Activated CD4-positive, alpha-beta T cell treated with anti-CD3 and anti-CD28 coated beads, Interleukin-2, Interleukin-4, amounts not matched to agents 100 ng/mL and 50 ng/mL, durations not matched to agents 16 hours and 8 hours (primary cell): Measurements from ENCODE around the gene CGB2.
"Not testable (repeated sequence)": the region's sequence is repeated elsewhere in the genome, so short reads cannot be mapped to it uniquely, and the experiment has no call there.

Experiments used
- DNase-seq: peaks from one replicate; pipeline ENCODE4 v3.0.0-alpha.2; 2020; ENCODE audit warnings: low spot score

The CGB2 gene

DNA sequence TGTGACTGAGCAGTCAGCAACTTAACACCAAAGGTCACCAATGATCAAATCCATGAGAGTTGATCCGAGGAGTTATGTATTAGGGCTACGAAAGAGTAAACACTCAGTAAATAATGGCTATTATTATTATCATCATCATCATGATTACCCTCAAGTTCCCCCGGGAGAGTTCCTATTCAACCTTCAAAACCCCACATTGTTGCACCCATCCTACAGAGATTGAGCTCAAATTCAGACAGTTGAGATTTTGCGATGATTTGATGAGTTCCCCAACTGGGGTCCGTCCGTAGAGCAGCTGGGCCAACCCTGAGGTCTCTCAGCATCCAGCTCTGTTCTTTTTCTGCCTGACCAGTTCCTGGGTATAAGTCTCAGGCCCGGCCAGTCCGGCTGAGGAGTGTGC, 6.4 kb downstream of the CGB2 start:
- not testable (repeated sequence) for DNase-seq

DNA sequence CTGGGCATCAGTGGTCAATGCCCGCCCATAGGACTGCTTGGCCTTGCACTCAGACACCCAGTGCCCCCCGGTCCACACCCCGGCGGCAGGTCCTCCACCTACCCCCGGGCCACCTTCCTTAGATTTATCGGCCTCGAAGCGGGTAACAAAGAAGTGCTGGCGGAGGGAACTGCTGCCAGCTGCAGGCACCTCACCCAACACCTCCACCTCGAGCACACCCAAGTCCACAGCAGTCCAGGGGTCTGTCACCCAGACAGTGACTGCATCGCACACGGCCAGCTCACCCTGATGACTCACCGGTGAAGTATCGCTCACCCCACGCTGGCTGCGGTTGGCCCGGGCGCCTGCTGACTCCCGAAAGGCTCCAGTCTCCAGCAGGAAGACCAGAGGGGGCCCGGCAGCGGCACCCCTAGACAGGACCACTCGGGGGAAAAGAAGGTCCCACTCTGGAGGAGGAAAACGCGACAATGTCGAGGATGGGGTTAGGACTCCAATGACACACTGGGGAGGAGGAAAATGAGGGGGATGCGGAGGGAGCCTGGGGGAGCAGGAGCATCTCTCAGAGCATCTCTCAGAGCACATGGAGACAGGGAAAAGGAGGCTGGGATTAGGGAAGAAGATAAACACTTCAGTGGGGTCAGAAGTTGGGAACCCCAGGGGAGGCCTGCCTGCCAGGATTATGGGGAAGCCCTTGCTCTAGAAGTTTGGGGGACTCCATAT, 7.0 kb downstream of the CGB2 start:
- not testable (repeated sequence) for DNase-seq

DNA sequence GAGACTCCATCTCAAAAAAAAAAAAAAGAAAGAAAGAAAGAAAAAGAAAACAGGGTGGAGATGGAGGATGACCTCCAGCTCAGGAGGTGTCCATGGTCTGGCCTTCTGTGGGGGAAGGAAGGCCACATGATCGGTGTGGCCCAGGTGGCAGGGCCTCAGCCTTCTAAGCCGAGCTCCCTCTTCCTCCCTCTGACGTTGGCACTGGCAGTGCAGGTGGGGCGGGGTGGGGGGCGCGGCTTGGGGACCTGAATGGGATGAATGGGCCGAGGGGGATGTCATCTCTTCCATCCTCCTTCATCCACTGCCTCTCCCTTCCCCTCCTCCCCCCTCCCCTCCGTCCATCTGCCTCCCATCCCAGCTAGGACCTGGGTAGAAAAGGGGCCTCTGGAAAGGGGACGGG, 8.0 kb downstream of the CGB2 start:
- DNase-seq: not testable (repeated sequence)

DNA sequence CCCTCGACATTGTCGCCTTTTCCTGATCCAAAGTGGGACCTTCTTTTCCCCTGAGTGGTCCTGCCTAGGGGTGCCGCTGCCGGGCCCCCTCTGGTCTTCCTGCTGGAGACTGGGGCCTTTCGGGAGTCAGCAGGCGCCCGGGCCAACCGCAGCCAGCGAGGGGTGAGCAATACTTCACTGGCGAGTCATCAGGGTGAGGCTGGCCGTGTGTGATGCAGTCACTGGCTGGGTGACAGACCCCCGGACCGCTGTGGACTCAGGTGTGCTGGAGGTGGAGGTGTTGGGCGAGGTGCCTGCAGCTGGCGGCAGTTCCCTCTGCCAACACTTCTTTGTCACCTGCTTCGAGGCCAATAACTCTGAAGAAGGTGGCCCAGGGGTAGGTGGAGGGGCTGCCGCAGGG, 10.5 kb downstream of the CGB2 start:
- DNase-seq: no peak

DNA sequence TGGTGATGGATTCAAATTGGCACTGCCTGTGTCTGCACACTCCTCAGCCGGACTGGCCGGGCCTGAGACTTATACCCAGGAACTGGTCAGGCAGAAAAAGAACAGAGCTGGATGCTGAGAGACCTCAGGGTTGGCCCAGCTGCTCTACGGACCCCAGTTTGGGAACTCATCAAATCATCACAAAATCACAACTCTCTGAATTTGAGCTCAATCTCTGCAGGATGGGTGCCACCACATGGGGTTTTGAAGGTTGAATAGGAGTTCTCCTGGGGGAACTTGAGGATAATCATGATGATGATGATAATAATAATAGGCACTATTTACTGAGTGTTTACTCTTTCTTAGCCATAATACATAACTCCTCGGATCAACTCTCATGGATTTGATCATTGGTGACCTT, 11.0 kb downstream of the CGB2 start:
- DNase-seq: not testable (repeated sequence)

DNA sequence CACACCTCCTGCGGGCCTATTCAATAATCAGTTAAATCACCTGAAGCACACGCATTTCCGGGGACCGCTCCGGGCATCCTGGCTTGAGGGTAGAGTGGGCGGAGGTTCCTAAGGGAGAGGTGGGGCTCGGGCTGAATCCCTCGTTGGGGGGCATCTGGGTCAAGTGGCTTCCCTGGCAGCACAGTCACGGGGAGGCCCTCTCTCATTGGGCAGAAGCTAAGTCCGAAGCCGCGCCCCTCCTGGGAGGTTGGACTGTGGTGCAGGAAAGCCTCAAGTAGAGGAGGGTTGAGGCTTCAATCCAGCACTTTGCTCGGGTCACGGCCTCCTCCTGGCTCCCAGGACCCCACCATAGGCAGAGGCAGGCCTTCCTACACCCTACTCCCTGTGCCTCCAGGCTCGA, 11.9 kb downstream of the CGB2 start, which contains the start of gene CGB5:
CGB5 (plus strand) TSS at position 301 of the 400 bp plus-strand sequence. CDS start 362 bp downstream, outside the sequence.
- DNase-seq: not testable (repeated sequence)

DNA sequence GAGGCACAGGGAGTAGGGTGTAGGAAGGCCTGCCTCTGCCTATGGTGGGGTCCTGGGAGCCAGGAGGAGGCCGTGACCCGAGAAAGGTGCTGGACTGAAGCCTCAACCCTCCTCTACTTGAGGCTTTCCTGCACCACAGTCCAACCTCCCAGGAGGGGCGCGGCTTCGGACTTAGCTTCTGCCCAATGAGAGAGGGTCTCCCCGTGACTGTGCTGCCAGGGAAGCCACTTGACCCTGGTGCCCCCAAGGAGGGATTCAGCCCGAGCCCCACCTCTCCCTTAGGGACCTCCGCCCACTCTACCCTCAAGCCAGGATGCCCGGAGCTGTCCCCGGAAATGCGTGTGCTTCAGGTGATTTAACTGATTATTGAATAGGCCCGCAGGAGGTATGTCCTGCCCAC, 17.3 kb downstream of the CGB2 start, which contains the start of gene CGB8:
CGB8 (minus strand) TSS at position 101 of the 400 bp plus-strand sequence. CDS start 372 bp downstream, outside the sequence.
- not testable (repeated sequence) for DNase-seq

DNA sequence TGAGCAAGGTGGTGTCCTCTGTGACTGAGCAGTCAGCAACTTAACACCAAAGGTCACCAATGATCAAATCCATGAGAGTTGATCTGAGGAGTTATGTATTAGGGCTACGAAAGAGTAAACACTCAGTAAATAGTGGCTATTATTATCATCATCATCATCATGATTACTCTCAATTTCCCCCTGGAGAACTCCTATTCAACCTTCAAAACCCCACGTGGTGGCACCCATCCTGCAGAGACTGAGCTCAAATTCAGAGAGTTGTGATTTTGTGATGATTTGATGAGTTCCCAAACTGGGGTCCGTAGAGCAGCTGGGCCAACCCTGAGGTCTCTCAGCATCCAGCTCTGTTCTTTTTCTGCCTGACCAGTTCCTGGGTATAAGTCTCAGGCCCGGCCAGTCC, 18.1 kb downstream of the CGB2 start:
- DNase-seq: not testable (repeated sequence)

DNA sequence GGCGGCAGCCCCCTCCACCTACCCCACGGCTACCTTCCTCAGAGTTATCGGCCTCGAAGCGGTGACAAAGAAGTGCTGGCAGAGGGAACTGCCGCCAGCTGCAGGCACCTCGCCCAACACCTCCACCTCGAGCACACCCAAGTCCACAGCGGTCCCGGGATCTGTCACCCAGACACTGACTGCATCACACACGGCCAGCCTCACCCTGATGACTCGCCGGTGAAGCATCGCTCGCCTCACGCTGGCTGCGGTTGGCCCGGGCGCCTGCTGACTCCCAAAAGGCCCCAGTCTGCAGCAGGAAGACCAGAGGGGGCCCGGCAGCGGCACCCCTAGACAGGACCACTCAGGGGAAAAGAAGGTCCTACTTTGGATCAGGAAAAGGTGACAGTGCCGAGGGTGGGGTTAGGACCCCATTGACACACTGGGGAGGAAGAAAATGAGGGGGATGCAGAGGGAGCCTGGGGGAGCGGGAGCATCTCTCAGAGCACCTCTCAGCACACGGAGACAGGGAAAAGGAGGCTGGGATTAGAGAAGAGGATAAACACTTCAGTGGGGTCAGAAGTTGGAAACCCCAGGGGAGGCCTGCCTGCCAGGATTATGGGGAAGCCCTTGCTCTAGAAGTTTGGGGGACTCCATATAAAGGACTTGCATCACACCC, 18.8 kb downstream of the CGB2 start:
- DNase-seq: not testable (repeated sequence)

DNA sequence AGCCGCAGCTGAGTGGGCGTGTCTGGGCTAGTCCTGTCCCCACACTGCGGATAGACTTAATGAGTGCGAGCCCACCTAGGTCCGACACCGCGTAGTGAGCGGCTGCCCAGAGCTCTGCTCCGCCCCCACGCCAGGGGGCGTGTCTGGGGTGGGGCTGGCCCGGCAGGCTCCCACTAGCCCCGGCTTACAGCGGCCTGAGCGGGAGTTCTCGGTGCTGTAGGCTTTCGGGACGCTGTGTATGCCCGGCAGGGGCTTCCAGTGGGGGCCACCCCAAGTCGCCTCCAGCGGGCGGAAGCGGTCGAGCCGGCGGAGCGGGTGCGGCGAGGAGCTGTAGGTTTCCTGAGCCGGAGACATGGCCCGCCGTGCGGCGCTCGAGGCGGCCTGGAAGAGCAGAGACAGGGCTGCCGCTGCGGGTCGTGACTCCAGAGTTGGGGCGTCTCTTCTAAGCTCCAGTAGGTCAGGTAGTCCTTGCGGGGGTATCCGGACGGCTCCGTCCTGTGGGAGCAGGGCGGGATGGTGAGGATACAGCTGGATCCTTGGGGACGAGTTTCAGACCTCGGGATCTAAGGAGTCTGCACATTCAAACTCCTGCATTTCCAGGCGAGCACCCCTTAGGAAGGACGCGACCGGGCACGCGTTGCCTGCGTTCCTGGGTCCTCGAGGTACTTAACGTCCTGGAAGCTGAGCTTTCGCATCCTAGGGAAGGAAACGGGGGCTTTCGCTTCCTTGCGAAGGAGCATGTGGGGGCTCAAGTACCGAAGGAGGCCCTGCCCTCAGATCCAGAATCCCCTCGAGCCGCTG, 24.6 kb downstream of the CGB2 start:
- peak; percentile 39 for DNase-seq

DNA sequence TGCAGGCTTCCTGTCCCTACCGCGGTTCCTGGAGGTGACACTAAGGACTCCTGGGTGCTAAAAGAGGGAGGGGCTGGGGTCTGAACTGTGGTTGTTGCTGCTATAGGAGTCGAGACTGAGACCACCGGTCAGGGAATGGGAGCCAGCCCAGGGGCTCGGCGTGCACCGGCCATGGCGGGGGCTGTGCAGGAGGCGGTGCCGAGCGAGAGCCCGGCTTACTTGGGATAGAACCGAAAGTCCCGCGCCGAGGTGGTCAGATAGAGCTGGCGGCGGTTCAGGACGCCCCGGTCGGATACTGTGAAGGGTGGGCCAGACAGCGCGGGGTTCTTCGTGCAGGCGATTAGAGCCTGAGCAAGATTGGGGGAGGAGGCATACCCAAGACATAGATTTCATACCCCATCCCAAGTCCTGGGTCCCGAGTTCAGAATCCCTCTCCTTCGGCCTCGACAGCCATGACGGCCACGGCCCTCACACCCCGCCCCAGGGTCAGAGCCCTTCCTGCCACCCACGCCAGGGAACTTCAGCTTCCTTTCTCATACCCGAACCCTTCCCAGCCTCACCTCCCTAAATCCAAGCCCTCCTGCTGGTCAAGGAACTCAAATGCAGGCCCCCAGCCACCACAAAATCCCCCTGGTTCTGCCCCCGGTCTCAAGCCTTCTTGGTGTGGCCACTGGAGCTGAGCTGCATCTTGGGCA, 25.4 kb downstream of the CGB2 start:
- DNase-seq: not testable (repeated sequence)

DNA sequence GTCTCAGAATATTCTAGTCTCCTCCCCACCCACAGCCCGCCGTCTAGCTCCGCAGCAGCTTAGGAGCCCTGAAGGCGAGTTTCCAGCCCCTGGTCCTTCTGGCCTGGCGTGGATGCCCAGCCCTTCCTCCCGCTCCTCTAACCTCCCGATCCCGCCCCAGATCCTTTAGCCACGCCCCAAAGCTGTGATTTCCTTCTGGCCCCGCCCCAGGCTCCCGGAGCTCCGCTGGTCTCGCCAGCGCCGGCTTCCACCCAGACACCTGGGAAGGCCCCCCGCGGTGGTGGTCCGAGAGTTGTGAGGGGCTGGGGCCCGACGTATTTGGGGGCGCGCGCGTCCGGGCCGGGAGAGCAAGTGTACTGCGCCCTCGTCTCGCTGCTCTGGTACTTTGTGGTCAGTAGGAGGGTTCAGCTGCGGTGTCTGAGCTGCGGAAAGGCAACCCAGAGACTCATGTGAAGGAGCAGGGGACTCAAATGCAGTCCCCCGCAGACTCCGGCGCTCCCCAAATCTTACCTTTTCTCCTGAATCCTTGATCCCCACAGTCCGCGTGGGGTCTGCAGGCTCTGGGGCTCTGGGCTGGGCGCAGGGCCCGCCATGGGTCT, 26.0 kb downstream of the CGB2 start, which contains the start of gene CGB7:
CGB7 (minus strand) TSS at position 114 of the 599 bp plus-strand sequence. CDS start 2,374 bp downstream, outside the sequence.
- no peak for DNase-seq

DNA sequence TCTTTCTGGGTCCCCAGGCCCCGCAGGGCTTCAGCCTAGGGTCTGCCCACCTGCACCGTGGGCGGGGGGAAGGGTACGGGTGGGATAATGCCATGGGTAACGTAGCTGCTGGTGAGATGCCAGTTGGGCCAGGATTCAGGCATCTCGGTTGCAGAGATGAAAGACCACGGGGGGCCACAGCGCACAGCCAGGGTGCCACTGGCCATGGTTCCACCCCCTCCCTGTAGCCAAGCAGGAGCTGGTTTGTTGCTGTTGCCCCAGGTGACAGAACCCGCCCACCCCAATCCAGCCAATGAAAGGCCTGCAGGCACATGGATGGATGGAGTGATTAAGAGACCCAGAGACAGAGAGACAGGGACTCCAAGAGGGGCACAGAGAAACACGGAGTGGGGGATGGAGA, 26.9 kb downstream of the CGB2 start:
- DNase-seq: peak; percentile 24

DNA sequence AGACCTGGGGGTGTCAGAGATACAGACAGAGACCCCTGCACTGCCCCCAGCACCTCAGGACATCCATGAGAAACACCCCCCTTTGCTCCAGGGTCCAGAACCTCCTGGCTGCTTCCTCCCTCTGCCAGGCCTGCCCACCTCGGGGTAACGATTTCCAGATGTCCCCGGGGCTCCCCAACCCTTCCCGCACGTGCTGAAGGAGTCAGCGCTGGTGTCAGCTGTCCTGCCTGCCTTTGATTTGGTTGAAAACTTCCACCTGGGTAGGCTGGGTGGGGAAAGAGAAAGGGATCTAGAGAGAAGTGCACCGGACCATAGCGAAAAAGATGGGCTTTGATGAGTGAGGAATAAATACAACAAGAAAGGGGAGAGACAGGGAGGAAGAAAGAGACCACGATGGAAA, 27.4 kb downstream of the CGB2 start:
- DNase-seq: no peak

DNA sequence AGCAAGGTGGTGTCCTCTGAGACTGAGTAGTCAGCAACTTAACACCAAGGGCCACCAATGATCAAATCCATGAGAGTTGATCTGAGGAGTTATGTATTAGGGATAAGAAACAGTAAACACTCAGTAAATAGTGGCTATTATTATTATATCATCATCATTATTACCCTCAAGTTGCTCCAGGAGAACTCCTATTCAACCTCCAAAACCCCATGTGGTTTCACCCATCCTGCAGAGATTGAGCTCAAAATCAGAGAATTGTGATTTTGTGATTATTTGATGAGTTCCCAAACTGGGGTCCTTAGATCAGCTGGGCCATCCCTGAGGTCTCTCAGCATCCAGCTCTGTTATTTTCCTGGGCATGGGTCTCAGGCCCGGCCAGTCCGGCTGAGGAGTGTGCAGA, 29.3 kb downstream of the CGB2 start:
- DNase-seq: no peak

DNA sequence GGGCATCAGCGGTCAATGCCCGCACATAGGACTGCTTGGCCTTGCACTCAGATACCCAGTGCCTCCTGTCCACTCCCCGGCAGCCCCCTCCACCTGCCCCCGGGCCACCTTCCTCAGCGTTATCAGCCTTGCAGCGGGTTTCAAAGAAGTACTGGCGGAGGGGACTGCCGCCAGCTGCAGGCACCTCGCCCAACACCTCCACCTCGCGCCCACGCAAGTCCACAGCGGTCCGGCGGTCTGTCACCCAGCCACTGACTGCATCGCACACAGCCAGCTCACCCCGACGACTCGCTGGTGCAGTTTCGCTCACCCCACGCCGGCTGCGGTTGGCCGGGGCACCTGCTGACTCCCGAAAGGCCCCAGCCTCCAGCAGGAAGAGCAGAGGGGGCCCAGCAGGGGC, 29.8 kb downstream of the CGB2 start:
- no peak for DNase-seq

DNA sequence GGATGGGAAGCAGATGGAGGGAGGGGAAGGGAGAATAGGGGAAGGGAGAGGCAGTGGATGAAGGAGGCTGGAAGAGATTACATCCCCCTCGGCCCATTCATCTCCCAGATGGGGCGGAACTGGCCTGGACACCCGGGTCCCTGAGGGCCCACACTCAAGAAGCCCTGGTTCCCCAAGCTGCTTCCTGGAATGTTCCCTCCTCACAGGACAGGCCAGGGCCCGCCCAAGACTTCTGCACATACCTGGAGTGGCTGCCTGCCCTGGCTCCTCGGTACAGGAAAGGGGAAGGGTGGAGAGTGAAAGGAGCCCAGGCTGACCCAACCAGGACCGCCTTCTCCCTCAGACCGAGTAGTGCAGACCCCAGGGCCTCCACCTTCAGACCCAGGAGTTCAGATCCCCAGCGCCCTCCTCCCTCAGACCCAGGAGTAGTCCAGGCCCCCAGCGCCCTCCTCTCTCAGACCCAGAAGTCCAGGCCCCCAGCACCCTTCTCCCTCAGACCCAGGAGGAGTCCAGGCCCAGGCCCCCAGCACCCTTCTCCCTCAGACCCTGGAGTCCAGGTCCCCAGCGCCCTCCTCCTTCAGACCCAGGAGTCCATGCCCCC, 32.4 kb downstream of the CGB2 start:
- DNase-seq: no peak

DNA sequence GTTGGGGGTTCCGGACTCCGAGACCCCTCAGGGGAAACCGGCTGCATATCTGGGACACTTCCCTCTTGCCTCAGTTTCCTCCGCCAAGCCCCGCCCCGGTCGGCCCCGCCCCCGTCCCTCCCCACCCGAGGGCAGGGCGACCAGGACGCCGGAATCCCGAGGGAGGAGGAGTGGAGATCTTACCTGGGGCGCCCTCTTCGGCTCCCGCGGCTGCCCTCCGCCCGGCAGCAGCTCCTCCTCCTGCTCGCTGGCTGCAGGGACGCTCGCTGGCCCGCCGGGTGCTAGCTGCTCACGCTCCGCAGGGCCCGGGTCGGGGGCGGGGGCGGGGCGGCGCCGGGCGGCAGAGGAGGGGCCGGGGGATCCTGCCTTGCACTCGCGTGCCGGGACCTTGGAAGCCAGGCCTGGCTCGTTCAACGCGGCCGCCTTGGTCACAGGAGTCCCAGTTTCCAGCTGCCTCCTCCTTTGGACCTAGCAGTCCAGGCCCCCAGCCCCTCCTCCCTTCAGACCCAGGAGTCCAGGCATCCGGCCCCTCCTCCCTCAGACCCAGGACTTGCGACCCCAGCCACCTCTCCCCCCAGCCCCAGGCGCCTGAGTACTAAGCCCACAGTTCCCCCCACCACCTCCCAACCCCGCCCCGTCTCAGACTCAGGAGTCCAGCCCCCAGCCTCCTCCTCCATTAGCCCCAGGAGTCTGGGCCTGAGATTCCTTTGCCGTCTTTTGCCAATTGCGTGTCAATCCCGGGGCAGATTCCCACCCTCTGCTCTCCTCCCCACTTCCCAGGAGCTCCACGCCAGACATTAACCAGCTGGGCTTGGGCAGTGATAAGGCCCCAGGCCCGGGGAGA, 33.3 kb downstream of the CGB2 start, which contains the start of gene NTF4:
NTF4 (minus strand) TSS at position 51 of the 844 bp plus-strand sequence. CDS start 2,821 bp downstream, outside the sequence.
- DNase-seq: no peak

DNA sequence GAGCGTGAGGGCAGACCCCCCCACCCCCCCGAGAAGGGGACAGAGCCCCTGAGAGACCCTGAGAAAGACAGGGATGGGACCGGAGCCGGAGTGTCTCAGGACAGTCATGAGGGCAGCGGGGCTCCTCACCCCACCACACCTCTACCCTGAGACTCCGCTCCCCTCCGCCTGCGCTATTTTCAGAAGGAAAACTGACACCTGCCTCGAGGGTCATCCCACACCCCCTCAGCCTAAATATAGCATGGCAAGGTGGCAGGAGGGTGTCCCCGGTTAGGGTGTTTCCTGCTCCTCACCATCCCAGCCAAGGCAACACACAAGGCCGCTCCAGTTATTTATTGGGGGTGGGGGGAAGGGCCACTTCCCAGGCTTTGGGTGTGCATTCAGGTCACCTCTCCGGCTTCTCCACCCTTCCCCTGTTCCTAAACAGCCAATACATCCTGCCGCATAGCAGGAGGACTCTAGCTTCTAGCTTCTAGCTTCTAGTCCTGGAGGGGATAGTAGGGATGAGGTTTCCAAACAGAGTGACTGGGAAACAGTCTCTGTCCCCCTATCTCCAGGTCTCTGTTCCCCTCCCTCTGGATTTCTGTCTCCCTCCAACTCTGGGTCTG, 34.3 kb downstream of the CGB2 start:
- no peak for DNase-seq
